HG03135 (cell line): ENCODE results near the gene STK32B.
"Not testable (repeated sequence)": the region's sequence is repeated elsewhere in the genome, so short reads cannot be mapped to it uniquely, and the experiment has no call there.

Source experiments
- ATAC-seq: cut with Tn5 transposase; IDR thresholded peaks from one replicate; pipeline ENCODE4 v1.9.1; 2021; ENCODE audit warnings: mild to moderate bottlenecking, moderate library complexity; ENCODE audit not compliant: unreplicated experiment

STK32B gene

DNA sequence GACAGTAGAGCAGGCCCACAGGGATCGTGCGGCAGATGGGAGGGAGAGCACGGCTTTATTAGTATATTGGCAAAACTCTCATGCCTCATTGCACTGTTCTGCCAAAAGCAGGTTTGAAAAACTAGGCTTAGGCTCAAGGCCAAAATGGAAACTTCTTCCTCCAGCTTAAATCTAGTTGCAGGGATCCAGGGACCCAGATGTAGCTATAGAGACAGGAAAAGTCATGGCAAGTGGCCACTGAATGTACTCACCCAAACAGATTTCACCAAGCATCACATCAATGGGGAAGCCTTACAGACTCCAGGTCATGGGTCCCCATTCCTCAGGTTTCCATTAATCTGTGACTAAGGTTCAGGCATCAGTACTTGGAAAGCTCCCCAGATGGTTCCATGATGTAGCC lies 149.2 kb downstream of the STK32B start:
- ATAC-seq, result no peak

GRCh38 chr4:5203309-5203992 lies 152.2 kb downstream of the STK32B start:
- no peak for ATAC-seq

GRCh38 chr4:5203993-5204310 lies 152.7 kb downstream of the STK32B start:
- no peak for ATAC-seq

DNA sequence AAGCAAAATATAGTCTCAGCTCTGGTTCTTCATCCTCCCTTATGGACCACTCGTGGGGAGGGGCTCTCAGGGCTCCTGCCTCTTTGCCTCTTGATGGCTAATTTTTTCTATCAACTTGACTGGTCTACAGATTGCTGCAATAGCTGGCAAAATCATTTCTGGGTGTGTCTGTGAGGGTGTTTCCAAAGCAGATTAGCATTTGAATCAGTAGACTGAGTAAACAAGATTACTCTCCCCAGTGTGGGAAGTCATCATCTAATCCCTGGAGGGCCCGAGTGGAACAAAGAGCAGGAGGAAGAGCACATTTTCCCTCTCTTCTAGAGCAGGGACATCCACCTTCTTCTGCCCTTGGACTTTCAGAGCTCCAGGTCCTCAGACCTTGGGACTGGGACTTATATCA lies 153.5 kb downstream of the STK32B start:
- ATAC-seq, result no peak

DNA sequence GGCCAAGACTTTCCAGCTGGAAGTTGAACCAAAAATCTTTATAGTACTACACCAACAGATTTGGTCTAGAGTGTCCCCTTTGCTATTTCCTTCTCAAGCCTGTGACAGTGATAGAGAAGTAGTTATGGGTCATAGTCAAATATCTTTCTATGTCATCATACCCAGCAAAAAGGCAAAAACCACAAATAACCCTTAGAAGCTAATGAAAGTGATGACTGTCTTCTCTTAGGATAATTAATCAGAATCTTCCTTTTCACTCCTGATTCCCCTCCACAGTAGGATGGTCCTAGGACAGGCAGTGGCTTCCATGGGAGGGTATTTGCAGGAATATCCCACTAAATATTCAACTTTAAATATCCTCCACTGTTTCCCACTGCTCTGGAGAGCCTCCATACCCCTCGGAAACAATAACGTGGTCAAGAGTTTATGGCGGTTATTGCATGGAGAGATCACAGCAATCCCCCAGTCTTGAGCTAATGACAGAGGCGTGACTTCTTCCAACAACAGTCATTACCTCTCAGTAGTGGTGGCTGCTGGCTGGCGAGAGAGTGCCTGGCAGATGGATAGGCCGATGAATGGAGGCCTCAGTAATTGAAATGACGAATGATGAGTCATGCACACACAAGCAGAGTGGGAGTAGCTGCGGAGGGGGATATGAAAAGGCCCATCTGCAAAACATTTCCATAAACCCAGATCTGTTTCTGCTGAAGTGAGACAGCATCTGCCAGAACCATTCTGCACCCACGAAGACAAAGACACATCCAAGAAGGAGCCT lies 154.9 kb downstream of the STK32B start:
- ATAC-seq, result no peak

- no peak for ATAC-seq
Observed at GRCh38 chr4:5209862-5210261, 158.6 kb downstream of the STK32B start.

GRCh38 chr4:5211282-5211839 lies 160.1 kb downstream of the STK32B start:
- ATAC-seq, result no peak

- ATAC-seq, result no peak
Observed at GRCh38 chr4:5212255-5213013, 161.2 kb downstream of the STK32B start.

- no peak for ATAC-seq
Observed at GRCh38 chr4:5213087-5213595, 161.9 kb downstream of the STK32B start.

DNA sequence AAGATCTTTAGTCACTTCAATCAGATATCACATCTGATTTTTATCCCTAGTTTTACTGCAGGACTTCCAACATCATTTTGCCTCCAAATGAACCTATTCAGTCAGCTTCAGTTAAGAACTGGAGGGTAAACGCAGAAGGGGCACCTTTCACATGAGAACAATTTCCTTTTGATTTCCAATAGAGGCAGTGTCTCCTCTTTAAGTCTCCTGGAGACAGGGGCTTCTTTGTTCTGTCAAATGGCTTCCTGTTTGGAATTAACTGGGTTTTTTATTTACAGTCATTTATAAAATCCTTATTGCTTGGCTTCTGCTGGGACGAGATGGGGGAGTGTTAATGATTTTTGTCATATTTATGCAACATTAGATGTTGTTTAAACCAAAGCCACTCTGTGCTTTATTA lies 164.0 kb downstream of the STK32B start:
- no peak for ATAC-seq

GRCh38 chr4:5217421-5217820 lies 166.1 kb downstream of the STK32B start:
- no peak for ATAC-seq

DNA sequence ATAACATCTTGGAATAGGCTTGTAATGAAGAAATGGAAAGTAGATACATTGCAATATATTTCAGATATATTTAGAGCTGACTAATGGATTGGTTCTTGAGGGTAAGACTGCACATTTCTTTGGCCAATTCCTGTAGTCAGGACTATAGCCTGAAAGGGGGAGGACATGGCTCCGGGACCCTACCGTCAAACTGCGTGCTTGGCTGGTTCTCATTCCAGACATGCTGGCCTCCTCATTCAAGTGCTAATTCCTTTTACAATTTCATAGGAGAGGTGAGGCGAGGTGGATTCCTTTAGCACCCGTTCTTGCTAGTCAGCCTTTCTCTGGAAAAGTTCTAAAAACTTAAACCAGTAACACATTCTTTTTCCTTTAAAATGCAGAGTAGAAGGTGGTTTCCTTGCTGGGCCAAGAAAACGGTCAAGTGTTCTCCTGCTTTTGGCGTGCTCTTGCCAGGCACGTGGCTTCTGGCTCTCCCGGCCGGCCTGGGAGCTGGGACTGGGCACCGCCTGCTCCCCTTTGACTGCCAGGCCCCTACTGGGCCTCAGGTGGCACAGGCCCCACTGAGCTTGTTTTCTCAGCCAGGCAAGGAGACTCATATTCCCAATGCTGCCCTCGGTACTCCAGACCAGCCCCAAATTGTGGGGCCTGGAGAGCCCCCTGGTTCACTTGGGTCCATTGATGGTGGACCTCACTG lies 167.2 kb downstream of the STK32B start:
- no peak for ATAC-seq

GRCh38 chr4:5220028-5220427 lies 168.7 kb downstream of the STK32B start:
- ATAC-seq, result no peak

- no peak for ATAC-seq
Observed at GRCh38 chr4:5222047-5222446, 170.8 kb downstream of the STK32B start.

GRCh38 chr4:5222951-5223350 lies 171.7 kb downstream of the STK32B start:
- no peak for ATAC-seq

DNA sequence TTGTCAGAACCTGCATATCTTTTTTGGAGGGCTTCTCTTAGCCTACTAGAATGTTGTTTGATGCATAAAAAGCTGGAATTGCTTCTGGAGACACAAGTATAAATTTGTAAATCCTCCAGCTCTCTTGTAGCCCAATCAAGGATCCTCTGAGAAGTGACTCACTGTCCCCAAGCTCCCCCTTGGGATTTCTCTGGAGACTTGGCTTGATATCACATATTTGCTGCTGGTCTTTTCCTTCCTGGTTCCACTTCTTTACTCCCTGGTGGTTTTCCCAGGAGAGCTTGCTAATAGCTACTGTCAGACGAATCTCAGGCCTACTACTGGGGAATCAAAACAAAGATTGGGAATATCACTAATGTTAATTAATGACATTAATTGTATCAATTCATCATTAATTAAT lies 173.1 kb downstream of the STK32B start:
- ATAC-seq, result no peak

DNA sequence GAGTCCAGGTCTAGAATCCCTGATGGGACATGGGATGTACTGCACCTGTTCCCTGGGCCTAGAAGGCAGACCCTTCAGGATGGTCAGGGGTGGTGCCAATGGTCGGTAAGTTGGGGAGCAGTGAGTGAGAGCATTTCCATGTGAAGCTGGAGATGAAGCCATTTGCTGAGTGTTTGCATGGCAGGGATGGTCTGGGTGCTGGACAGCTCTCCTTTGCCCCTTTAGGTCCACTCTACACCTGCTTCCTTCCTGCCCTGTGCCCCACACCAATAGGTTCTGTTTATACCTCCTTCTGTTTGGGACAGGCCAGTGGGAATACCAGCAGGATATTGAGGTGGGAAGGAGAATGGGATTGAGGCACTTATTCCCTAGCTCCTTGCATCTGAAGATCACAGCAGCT lies 181.3 kb downstream of the STK32B start:
- ATAC-seq, result no peak

DNA sequence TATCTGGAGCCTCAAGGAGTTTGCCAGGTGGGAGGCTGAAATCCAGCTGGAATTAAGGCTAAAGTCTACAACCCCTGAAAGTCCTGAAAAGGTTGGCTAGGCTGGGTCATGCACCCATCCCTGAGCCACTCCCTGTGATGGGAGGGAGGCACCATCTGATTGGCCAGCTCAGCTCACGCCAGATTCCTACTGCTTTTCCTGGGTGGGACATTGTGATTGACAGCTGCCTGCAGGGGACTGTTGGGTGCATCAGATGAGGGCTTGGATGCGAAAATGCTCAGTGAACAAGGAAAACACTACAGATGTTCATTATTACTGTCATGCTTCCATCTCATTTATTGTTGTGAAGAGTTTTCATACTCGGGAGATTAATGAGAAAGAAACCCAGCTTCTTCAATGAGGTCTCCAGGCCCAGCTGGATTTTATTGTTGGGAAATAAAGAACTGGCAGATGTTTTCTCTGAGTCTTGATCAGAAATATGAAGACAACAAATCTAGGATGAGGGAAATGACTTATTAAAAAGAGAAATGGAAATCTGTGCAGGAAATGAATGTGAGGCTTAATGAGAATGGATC lies 185.9 kb downstream of the STK32B start:
- no peak for ATAC-seq

GRCh38 chr4:5238173-5238572 lies 186.9 kb downstream of the STK32B start:
- ATAC-seq, result no peak

DNA sequence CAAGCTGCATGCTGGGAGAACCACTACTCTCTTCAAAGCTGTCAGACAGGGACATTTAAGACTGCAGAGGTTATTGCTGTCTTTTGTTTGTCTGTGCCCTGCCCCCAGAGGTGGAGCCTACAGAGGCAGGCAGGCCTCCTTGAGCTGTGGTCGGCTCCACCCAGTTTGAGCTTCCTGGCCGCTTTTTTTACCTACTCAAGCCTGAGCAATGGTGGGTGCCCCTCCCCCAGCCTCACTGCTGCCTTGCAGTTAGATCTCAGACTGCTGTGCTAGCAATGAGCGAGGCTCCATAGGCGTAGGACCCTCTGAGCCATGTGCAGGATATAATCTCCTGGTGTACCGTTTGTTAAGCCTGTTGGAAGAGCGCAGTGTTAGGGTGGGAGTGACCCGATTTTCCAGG lies 195.8 kb downstream of the STK32B start:
- not testable (repeated sequence) for ATAC-seq

GRCh38 chr4:5247735-5248134 lies 196.5 kb downstream of the STK32B start:
- no peak for ATAC-seq
